ENCODE measurements around the gene ACADM. TPM values are rescaled to one million over a fixed set of nuclear protein-coding genes. Genes with fewer than 3 reads are reported as not detected.
"Not testable (repeated sequence)": the region's sequence is repeated elsewhere in the genome, so short reads cannot be mapped to it uniquely, and the experiment has no call there.

The ACADM gene
- total RNA-seq, 4 donors from 2014 or later: 45.9 to 71.5 (median 60.5) TPM

GRCh38 chr1:75719810-75720209 lies 4.7 kb upstream of the ACADM start:
- TF ChIP-seq POLR2A (IDR thresholded peaks at IDR 0.05) (no peak), CTCF (IDR thresholded peaks at IDR 0.05) (no peak)

GRCh38 chr1:75720325-75720724 lies 4.2 kb upstream of the ACADM start:
- Histone ChIP-seq H3K27me3 (peaks cover 0 to 9% (median 0%) of the 10 kb centered on the region in 4 donors), H3K4me1 (peaks cover 0 to 26% (median 5%) of the 10 kb centered on the region in 3 donors), H3K4me3 (no peak overlapping the region), H3K9me3 (no peaks in the 10 kb centered on the region), H3K36me3 (no peaks in the 10 kb centered on the region), H3K27ac (no peak overlapping the region)
- TF ChIP-seq CTCF (IDR thresholded peaks at IDR 0.05) (no peak), POLR2A (IDR thresholded peaks at IDR 0.05) (no peak)
- WGBS, 2 donors: 98% methylated on average over 4 of the region's 4 CpGs
- DNase-seq: no peak
- intact Hi-C loops (cut with DNase I): no loop called here

More at GRCh38 chr1:75719810-75720209, 4.7 kb upstream of the ACADM start:
- no peaks in the 10 kb centered on the region for H3K36me3 ChIP-seq
- peaks cover 0 to 25% (median 5%) of the 10 kb centered on the region in 3 donors for H3K4me1 ChIP-seq
- no peak for DNase-seq
- H3K27me3 ChIP-seq: peaks cover 0 to 9% (median 0%) of the 10 kb centered on the region in 4 donors
- no peaks in the 10 kb centered on the region for H3K9me3 ChIP-seq
- 79 to 80% methylated on average over 2 of the region's 2 CpGs for WGBS, 2 donors
- no peak overlapping the region for H3K4me3 ChIP-seq
- no peak overlapping the region for H3K27ac ChIP-seq
- intact Hi-C loops (cut with DNase I): no loop called here

GRCh38 chr1:75720820-75721219 lies 3.7 kb upstream of the ACADM start:
- DNase-seq: no peak
- WGBS, 2 donors: 88 to 89% methylated on average over 1 of the region's 1 CpG
- peaks cover 5 to 31% (median 8%) of the 10 kb centered on the region in 3 donors for H3K4me1 ChIP-seq
- peaks cover 0 to 9% (median 0%) of the 10 kb centered on the region in 4 donors for H3K27me3 ChIP-seq
- TF ChIP-seq POLR2A (IDR thresholded peaks at IDR 0.05): no peak
- TF ChIP-seq CTCF (IDR thresholded peaks at IDR 0.05): no peak
- intact Hi-C loops (cut with DNase I): no loop called here
- no peaks in the 10 kb centered on the region for H3K36me3 ChIP-seq
- H3K27ac ChIP-seq: no peak overlapping the region
- no peak overlapping the region for H3K4me3 ChIP-seq
- H3K9me3 ChIP-seq: no peaks in the 10 kb centered on the region

- WGBS, 2 donors: 45 to 59% methylated on average over 8 of the region's 8 CpGs
- DNase-seq; H3K36me3 ChIP-seq; intact Hi-C loops (cut with DNase I); H3K27me3 ChIP-seq; H3K4me3 ChIP-seq; H3K9me3 ChIP-seq: not testable (repeated sequence)
- peak overlapping the region; percentile 53 to 97 (median 90) for H3K27ac ChIP-seq
- peaks cover 7 to 44% (median 17%) of the 10 kb centered on the region in 3 donors for H3K4me1 ChIP-seq
Observed at GRCh38 chr1:75722246-75722645, 2.3 kb upstream of the ACADM start.

- Histone ChIP-seq H3K27ac (peak overlapping the region; percentile 53 to 97 (median 90)), H3K4me3 (no peak overlapping the region), H3K9me3 (no peaks in the 10 kb centered on the region), H3K4me1 (peaks cover 7 to 49% (median 17%) of the 10 kb centered on the region in 3 donors), H3K27me3 (no peaks in the 10 kb centered on the region), H3K36me3 (no peaks in the 10 kb centered on the region)
- intact Hi-C loops (cut with DNase I): no loop called here
- DNase-seq: no peak
- WGBS, 2 donors: 64 to 72% methylated on average over 9 of the region's 9 CpGs
- TF ChIP-seq POLR2A (IDR thresholded peaks at IDR 0.05) (peak in 1 of 4 donors; percentile 40), CTCF (IDR thresholded peaks at IDR 0.05) (no peak)
Observed at GRCh38 chr1:75722966-75723365, 1.5 kb upstream of the ACADM start.

GRCh38 chr1:75723989-75724471 lies 479 bp upstream of the ACADM start:
- no peaks in the 10 kb centered on the region for H3K9me3 ChIP-seq
- H3K4me1 ChIP-seq: peaks cover 7 to 49% (median 17%) of the 10 kb centered on the region in 3 donors
- no peaks in the 10 kb centered on the region for H3K27me3 ChIP-seq
- 3 to 4% methylated on average over 13 to 25 of the region's 30 CpGs for WGBS, 2 donors
- TF ChIP-seq POLR2A (IDR thresholded peaks at IDR 0.05) (no peak), CTCF (IDR thresholded peaks at IDR 0.05) (no peak)
- no peak for DNase-seq
- H3K4me3 ChIP-seq: peak overlapping the region; percentile 65 to 86 (median 80)
- intact Hi-C loops (cut with DNase I): no loop called here
- H3K36me3 ChIP-seq: no peaks in the 10 kb centered on the region
- peak overlapping the region; percentile 87 to 97 (median 94) for H3K27ac ChIP-seq

All from esophagus squamous epithelium (tissue), 5 donors.